MCF 10A (cell line): ENCODE measurements around the gene CHRNA4. TPM values are rescaled to one million over a fixed set of nuclear protein-coding genes. Genes with fewer than 3 reads are reported as not detected.

Experiments used
- BruUV-seq: library from RNA; stranded (reverse); fragments of 400-500 nt; replicated peaks from 2 replicates; lab custom pipeline; 2021; lab: Mats Ljungman, UMichigan
- CTCF ChIA-PET: fragments of 300-600 bp; sonication (Branson Sonifier 250); formaldehyde crosslinking; extraction: SDS; loops from one replicate; lab custom pipeline; 2021; ENCODE audit warnings: antibody characterized with exemption, inconsistent platforms; lab: Yijun Ruan, JAX
- POLR2A ChIA-PET: fragments of 300-600, 350-650 bp; sonication (Branson Sonifier 250); formaldehyde crosslinking; extraction: SDS; loops from one replicate; lab custom pipeline; 2020; ENCODE audit warnings: antibody characterized with exemption, inconsistent platforms; lab: Yijun Ruan, JAX
- DNase-seq: peaks from one replicate; pipeline ENCODE4 v3.0.0-alpha.2; 2018; ENCODE audit not compliant: unreplicated experiment
- H3K27ac Mint-ChIP-seq: one replicate; pipeline ENCODE4 v1.8.0; 2022; ENCODE audit warnings: mild to moderate bottlenecking, low read depth, mixed read lengths; ENCODE audit not compliant: unreplicated experiment
- H3K27me3 Mint-ChIP-seq: one replicate; pipeline ENCODE4 v1.8.0; 2022; ENCODE audit warnings: mixed read lengths; ENCODE audit not compliant: insufficient read depth, unreplicated experiment
- H3K36me3 Mint-ChIP-seq: one replicate; pipeline ENCODE4 v1.8.0; 2022; ENCODE audit warnings: mild to moderate bottlenecking, moderate library complexity, mixed read lengths; ENCODE audit not compliant: insufficient read depth, unreplicated experiment
- H3K4me1 Mint-ChIP-seq: one replicate; pipeline ENCODE4 v1.8.0; 2022; ENCODE audit warnings: mixed read lengths; ENCODE audit not compliant: insufficient read depth, unreplicated experiment
- H3K4me3 Mint-ChIP-seq: one replicate; pipeline ENCODE4 v1.8.0; 2022; ENCODE audit warnings: mild to moderate bottlenecking, moderate library complexity, mixed read lengths; ENCODE audit not compliant: unreplicated experiment
- H3K9me3 Mint-ChIP-seq: one replicate; pipeline ENCODE4 v1.8.0; 2022; ENCODE audit warnings: mixed read lengths; ENCODE audit not compliant: unreplicated experiment
- intact Hi-C: fragments of 100-400 bp; cut with micrococcal nuclease; formaldehyde crosslinking; loops from 2 replicates; pipeline ENCODE4 v1.14.1; 2022
- total RNA-seq: library from RNA; stranded (reverse); gene quantifications from 2 replicates; pipeline ENCODE4 v1.2.3, GENCODE V29; 2022
- TF ChIP-seq, protein P1 (sequence below): fragments of 200-600 bp; IDR thresholded peaks from one replicate; pipeline ENCODE4 v1.8.0; 2022; ENCODE audit warnings: antibody characterized with exemption, mild to moderate bottlenecking; ENCODE audit not compliant: unreplicated experiment

Gene CHRNA4
- total RNA-seq, 1 experiment from 2014 or later, result not detected

GRCh38 chr20:63346131-63347080 is 14.7 kb downstream of the CHRNA4 start:
- intact Hi-C loops, result no loop called here
- TF ChIP-seq, protein P1, sequence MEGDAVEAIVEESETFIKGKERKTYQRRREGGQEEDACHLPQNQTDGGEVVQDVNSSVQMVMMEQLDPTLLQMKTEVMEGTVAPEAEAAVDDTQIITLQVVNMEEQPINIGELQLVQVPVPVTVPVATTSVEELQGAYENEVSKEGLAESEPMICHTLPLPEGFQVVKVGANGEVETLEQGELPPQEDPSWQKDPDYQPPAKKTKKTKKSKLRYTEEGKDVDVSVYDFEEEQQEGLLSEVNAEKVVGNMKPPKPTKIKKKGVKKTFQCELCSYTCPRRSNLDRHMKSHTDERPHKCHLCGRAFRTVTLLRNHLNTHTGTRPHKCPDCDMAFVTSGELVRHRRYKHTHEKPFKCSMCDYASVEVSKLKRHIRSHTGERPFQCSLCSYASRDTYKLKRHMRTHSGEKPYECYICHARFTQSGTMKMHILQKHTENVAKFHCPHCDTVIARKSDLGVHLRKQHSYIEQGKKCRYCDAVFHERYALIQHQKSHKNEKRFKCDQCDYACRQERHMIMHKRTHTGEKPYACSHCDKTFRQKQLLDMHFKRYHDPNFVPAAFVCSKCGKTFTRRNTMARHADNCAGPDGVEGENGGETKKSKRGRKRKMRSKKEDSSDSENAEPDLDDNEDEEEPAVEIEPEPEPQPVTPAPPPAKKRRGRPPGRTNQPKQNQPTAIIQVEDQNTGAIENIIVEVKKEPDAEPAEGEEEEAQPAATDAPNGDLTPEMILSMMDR, result no peak
- H3K27ac Mint-ChIP-seq, result no peak overlapping the region
- no peak for DNase-seq
- BruUV-seq, result no TSS peak
- H3K4me3 Mint-ChIP-seq, result no peak overlapping the region
- CTCF ChIA-PET, result interaction anchor here (0.6 kb wide), 2 partner anchors 66 to 162 kb away, joined by 3 read pairs; no protein-coding TSS in a partner anchor
- no peaks in the 10 kb centered on the region for H3K36me3 Mint-ChIP-seq
- POLR2A ChIA-PET, result no interaction called here
- no peaks in the 10 kb centered on the region for H3K4me1 Mint-ChIP-seq
- peaks cover 12% of the 10 kb centered on the region for H3K27me3 Mint-ChIP-seq
- H3K9me3 Mint-ChIP-seq, result peaks cover 13% of the 10 kb centered on the region

DNA sequence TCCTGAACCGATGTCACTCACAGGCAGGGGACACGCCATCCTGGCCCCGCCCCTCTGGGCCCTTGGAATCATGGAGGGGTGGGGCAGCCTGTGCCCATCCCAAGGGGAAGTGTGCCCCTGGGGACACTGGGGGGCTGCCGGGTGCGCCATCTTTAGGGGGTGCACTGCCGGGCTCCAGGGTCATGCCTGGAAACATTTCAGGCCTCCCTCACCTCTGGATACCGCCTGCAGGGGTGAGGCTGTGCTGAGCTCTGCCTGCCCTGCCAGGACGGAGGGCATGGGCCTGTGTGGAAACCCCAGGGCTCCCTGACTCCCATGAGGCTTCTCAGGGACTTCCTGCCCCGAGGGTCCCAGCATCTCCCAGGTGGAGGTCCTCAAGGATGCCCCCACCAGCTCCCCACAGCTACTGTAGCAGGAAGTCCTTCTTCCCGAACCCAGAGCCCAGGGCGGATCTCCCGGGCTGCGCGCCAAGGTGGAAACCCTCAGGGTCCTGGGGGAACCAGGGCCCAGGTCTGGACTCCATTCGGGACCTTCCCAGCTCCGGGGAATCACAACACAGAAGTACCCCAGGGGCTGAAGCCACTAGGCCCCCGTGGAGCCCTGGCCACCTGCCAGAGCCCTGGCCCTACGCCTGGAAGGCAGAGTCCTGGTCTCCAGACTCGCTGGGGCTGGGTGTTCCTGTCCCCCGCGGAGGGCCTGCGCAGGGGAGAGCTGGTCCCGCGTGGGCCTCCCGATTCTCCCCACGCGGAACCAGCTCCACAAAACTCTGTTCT is 15.6 kb downstream of the CHRNA4 start:
- H3K4me1 Mint-ChIP-seq, result no peaks in the 10 kb centered on the region
- H3K4me3 Mint-ChIP-seq, result no peak overlapping the region
- peaks cover 16% of the 10 kb centered on the region for H3K27me3 Mint-ChIP-seq
- TF ChIP-seq, protein P1, result no peak
- intact Hi-C loops, result no loop called here
- DNase-seq, result no peak
- no peak overlapping the region for H3K27ac Mint-ChIP-seq
- CTCF ChIA-PET, result interaction anchor here (0.6 kb wide), 1 partner anchor 161 kb away, joined by 3 read pairs; no protein-coding TSS in a partner anchor
- no peaks in the 10 kb centered on the region for H3K36me3 Mint-ChIP-seq
- BruUV-seq, result no TSS peak
- POLR2A ChIA-PET, result no interaction called here
- peaks cover 12% of the 10 kb centered on the region for H3K9me3 Mint-ChIP-seq

GRCh38 chr20:63344616-63345327 is 16.4 kb downstream of the CHRNA4 start:
- no TSS peak for BruUV-seq
- intact Hi-C loops, result no loop called here
- TF ChIP-seq, protein P1, result no peak
- H3K4me1 Mint-ChIP-seq, result no peaks in the 10 kb centered on the region
- H3K27me3 Mint-ChIP-seq, result peaks cover 16% of the 10 kb centered on the region
- no peak overlapping the region for H3K4me3 Mint-ChIP-seq
- H3K27ac Mint-ChIP-seq, result no peak overlapping the region
- ChIA-PET POLR2A (interaction anchor here (0.9 kb wide), 1 partner anchor 16 kb away, joined by 3 read pairs; no protein-coding TSS in a partner anchor), CTCF (interaction anchor here (1.0 kb wide), 2 partner anchors 35 to 36 kb away, joined by 3 to 4 read pairs; no protein-coding TSS in a partner anchor)
- H3K36me3 Mint-ChIP-seq, result no peaks in the 10 kb centered on the region
- peaks cover 7% of the 10 kb centered on the region for H3K9me3 Mint-ChIP-seq
- no peak for DNase-seq
